ENCODE measurements around the gene ZNF609. TPM values are rescaled to one million over a fixed set of nuclear protein-coding genes. Genes with fewer than 3 reads are reported as not detected.

Gene ZNF609
- total RNA-seq, 1 experiment from 2014 or later = 31.0 TPM

DNA sequence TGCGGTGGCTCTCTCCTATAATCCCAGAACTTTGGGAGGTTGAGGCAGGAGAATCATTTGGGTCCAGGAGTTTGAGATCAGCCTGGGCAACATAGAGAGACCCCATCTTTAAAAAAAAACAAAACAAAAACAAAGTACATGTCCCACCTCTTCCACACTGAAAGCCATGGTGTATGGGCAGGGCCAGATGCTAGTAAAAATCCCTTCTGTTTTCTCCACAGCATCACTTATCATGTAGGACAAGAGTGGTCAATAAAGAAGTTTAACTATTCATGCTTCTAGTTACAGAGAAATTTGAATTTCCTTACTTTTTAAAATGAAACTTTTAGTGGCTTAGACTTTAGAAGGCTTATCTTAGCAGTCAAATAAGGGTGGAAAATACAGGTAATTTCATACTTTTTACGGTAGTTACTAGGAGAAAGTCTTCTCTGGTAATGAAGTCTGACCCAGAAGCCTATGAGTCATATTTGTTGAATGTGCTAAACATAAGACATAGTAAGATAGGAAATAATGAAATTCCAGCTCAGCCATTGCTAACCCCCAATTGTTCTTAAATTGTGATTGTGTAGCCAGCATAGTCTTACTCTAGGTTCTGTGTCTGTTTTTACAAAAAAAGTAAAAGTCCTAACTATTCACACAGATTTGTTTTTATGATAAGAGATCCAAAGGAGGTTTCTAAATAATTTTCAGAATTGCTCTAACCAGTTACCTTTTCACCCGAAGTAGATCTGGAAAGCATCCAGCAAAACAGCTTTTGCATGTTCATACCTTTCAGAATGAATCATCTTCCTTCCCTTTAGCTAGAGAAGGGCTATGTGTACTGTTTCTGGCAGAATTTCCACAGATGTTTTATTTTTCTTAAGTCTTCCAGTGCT, 16.4 kb upstream of the ZNF609 start (continued):
- peak; percentile 44; the same call in 1 of the 2 replicates for TF ChIP-seq CEBPB (IDR thresholded peaks at IDR 0.05; ENCODE audit: low read depth)
- TF ChIP-seq RAD21 (IDR thresholded peaks at IDR 0.05; ENCODE audit: low read depth) = peak; percentile 2; the same call in 1 of the 2 replicates
- TF ChIP-seq MAX (IDR thresholded peaks at IDR 0.05) = no peak; the same call in 1 of the 2 replicates
- TF ChIP-seq, protein P1, sequence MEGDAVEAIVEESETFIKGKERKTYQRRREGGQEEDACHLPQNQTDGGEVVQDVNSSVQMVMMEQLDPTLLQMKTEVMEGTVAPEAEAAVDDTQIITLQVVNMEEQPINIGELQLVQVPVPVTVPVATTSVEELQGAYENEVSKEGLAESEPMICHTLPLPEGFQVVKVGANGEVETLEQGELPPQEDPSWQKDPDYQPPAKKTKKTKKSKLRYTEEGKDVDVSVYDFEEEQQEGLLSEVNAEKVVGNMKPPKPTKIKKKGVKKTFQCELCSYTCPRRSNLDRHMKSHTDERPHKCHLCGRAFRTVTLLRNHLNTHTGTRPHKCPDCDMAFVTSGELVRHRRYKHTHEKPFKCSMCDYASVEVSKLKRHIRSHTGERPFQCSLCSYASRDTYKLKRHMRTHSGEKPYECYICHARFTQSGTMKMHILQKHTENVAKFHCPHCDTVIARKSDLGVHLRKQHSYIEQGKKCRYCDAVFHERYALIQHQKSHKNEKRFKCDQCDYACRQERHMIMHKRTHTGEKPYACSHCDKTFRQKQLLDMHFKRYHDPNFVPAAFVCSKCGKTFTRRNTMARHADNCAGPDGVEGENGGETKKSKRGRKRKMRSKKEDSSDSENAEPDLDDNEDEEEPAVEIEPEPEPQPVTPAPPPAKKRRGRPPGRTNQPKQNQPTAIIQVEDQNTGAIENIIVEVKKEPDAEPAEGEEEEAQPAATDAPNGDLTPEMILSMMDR (IDR thresholded peaks at IDR 0.05 in 2 of 3, conservative IDR thresholded peaks at IDR 0.05 in 1 of 3; ENCODE audit: borderline replicate concordance in 1 of 3, insufficient read depth in 1 of 3, low read depth in 2 of 3, low read length in 2 of 3) = 0 out of 6 replicates have a peak, but pooled peaks of 1 of the 3 experiments have one; percentile 3
- TF ChIP-seq TCF7L2 (IDR thresholded peaks at IDR 0.05; ENCODE audit: borderline replicate concordance, extremely low read depth, insufficient read depth, insufficient read length) = no peak
- no peak for TF ChIP-seq YY1 (IDR thresholded peaks at IDR 0.05; ENCODE audit: extremely low read depth, insufficient replicate concordance, low read depth, low read length)
- peak; percentile 50; the same call in 1 of the 2 replicates for TF ChIP-seq POLR2AphosphoS5 (IDR thresholded peaks at IDR 0.05; ENCODE audit: low read depth, low read length)
- TF ChIP-seq ATF3 (IDR thresholded peaks at IDR 0.05) = no peak
- peak; percentile 47; the same call in 1 of the 2 replicates for TF ChIP-seq SRF (IDR thresholded peaks at IDR 0.05; ENCODE audit: low read depth)

GRCh38 chr15:64444836-64445235, 15.5 kb upstream of the ZNF609 start:
- Histone ChIP-seq H3K9me2 (ENCODE audit: insufficient read depth) (no peaks in the 10 kb centered on the region), H4K20me1 (ENCODE audit: insufficient read depth) (no peaks in the 10 kb centered on the region), H3K4me3 (replicated peaks in 1 of 2; ENCODE audit: low read depth in 1 of 2, low read length in 2 of 2) (peak overlapping the region; percentile 7 to 50; a peak in 3 of 4 replicates), H3K27ac (ENCODE audit: low read depth, low read length) (peak overlapping the region; percentile 81), H2AFZ (ENCODE audit: low read depth, low read length, poor library complexity, severe bottlenecking) (no peak overlapping the region), H3K27me3 (ENCODE audit: insufficient read depth, low read length) (no peaks in the 10 kb centered on the region), H3K9me3 (ENCODE audit: control insufficient read depth in 1 of 2, insufficient read depth in 1 of 2, low read depth in 1 of 2, low read length in 2 of 2) (no peaks in the 10 kb centered on the region), H3K9ac (ENCODE audit: low read length) (peak overlapping the region; percentile 46), H3K36me3 (ENCODE audit: control insufficient read depth in 1 of 2, insufficient read depth in 2 of 2, low read length in 2 of 2) (no peaks in the 10 kb centered on the region), H3K4me1 (ENCODE audit: control insufficient read depth in 1 of 2, insufficient read depth in 2 of 2, low read length in 2 of 2) (peaks cover 22 to 29% of the 10 kb centered on the region in 2 experiments), H3K4me2 (ENCODE audit: low read length) (peak overlapping the region; percentile 63), H3K79me2 (ENCODE audit: insufficient read depth, low read length) (no peaks in the 10 kb centered on the region)
- ChIA-PET POLR2A (interaction anchor here (1.5 to 1.9 kb wide), 2 partner anchors 13 to 15 kb away, joined by 5 to 8 read pairs; partner anchors contain the start of gene ZNF609), CTCF (no interaction called here), RAD21 (ENCODE audit: low non-redundant PET in 1 of 2, low total read pairs in 2 of 2, uncharacterized antibody in 2 of 2, unreplicated experiment in 2 of 2) (no interaction called here)
- DNase-seq (ENCODE audit: low read depth, low spot score) (no peak), ATAC-seq (no peak)
- BruUV-seq (replicated peaks) = no TSS peak
- intact Hi-C loops (cut with micrococcal nuclease) = no loop called here
- no peak for TF ChIP-seq EZH2 (IDR thresholded peaks at IDR 0.05)
- no peak for TF ChIP-seq CBX3 (IDR thresholded peaks at IDR 0.05; ENCODE audit: low read depth)
- no peak for TF ChIP-seq JUND (IDR thresholded peaks at IDR 0.05)
